Suprapubic skin (tissue), 4 donors: ENCODE results near the gene SORCS1.

ENCODE experiments used
- CTCF ChIP-seq, 2 donors: fragments of 200-600 bp in 1 of 2; fragments of 450-650 bp in 1 of 2; sonication (generic) in 1 of 2; IDR thresholded peaks; one replicate each; pipeline ENCODE4 v1.5.1; 2016 to 2019; ENCODE audit warnings: antibody characterized with exemption in 2 of 2, mild to moderate bottlenecking in 1 of 2, moderate library complexity in 1 of 2
- POLR2A ChIP-seq, 2 donors: fragments of 450-650 bp; IDR thresholded peaks; one replicate each; pipeline ENCODE4 v1.6.1; 2017; ENCODE audit warnings: antibody characterized with exemption in 2 of 2, mild to moderate bottlenecking in 2 of 2, moderate library complexity in 2 of 2
- POLR2AphosphoS5 ChIP-seq, 3 donors: sonication (generic); formaldehyde crosslinking; IDR thresholded peaks; one replicate each; pipeline ENCODE4 v1.6.1; 2017; ENCODE audit warnings: antibody characterized with exemption in 3 of 3

- TF ChIP-seq CTCF (IDR thresholded peaks at IDR 0.05) (no peak), POLR2AphosphoS5 (IDR thresholded peaks at IDR 0.05) (no peak), POLR2A (IDR thresholded peaks at IDR 0.05) (no peak)
Observed at GRCh38 chr10:107103174-107104025, 61.1 kb downstream of the SORCS1 start.
